Endometrial microvascular endothelial cells (primary cell): ENCODE results near the gene GMPR2. TPM values are rescaled to one million over a fixed set of nuclear protein-coding genes. Genes with fewer than 3 reads are reported as not detected.
"Not testable (repeated sequence)": the region's sequence is repeated elsewhere in the genome, so short reads cannot be mapped to it uniquely, and the experiment has no call there.

ENCODE experiments used
- in situ Hi-C: cut with HindIII; loops from 2 replicates; pipeline ENCODE4 v1.10.0; 2017; ENCODE audit warnings: low sequenced_read_pairs, low pct_unique_long_range_greater_than_20kb; ENCODE audit errors: inconsistent ontology term
- total RNA-seq: library from RNA; depleted of rRNA; stranded (reverse); fragments of >200 nt; gene quantifications from one replicate; pipeline ENCODE4 v1.2.3, GENCODE V29; 2015; ENCODE audit errors: inconsistent ontology term

GMPR2 gene
- total RNA-seq, 1 donor from 2014 or later: 144 TPM

- in situ Hi-C loops: no loop called here
Observed at GRCh38 chr14:24197056-24197450, 35.7 kb upstream of the GMPR2 start.

- in situ Hi-C loops: no loop called here
Observed at GRCh38 chr14:24198814-24199524, 33.8 kb upstream of the GMPR2 start.

GRCh38 chr14:24202538-24202937, 30.2 kb upstream of the GMPR2 start:
- in situ Hi-C loops: loop anchor here (10.0 kb wide), 1 partner anchor 92 kb away; the partner anchor contains the start of genes DHRS1 and NOP9

GRCh38 chr14:24203249-24203886, 29.4 kb upstream of the GMPR2 start:
- in situ Hi-C loops: loop anchor here (10.0 kb wide), 1 partner anchor 91 kb away; the partner anchor contains the start of genes DHRS1 and NOP9

- in situ Hi-C loops: loop anchor here (10.0 kb wide), 1 partner anchor 90 kb away; the partner anchor contains the start of genes DHRS1 and NOP9
Observed at GRCh38 chr14:24204163-24205146, 28.3 kb upstream of the GMPR2 start.

GRCh38 chr14:24206260-24207103, 26.2 kb upstream of the GMPR2 start:
- in situ Hi-C loops: loop anchor here (10.0 kb wide), 1 partner anchor 88 kb away; the partner anchor contains the start of genes DHRS1 and NOP9

GRCh38 chr14:24207104-24207551, 25.6 kb upstream of the GMPR2 start:
- in situ Hi-C loops: loop anchor here (10.0 kb wide), 1 partner anchor 88 kb away; the partner anchor contains the start of genes DHRS1 and NOP9

- in situ Hi-C loops: loop anchor here (10.0 kb wide), 1 partner anchor 87 kb away; the partner anchor contains the start of genes DHRS1 and NOP9
Observed at GRCh38 chr14:24207625-24208024, 25.1 kb upstream of the GMPR2 start.

- in situ Hi-C loops: no loop called here
Observed at GRCh38 chr14:24211311-24211710, 21.4 kb upstream of the GMPR2 start.

GRCh38 chr14:24212924-24213865, 19.5 kb upstream of the GMPR2 start, which contains the start of gene CHMP4A:
Gene CHMP4A (minus strand): TSS chr14:24213488. CDS start chr14:24213439, 49 bp downstream.
- in situ Hi-C loops: no loop called here

GRCh38 chr14:24213866-24214662, 18.7 kb upstream of the GMPR2 start:
- in situ Hi-C loops: no loop called here

- in situ Hi-C loops: no loop called here
Observed at GRCh38 chr14:24215495-24216344, 17.0 kb upstream of the GMPR2 start, which contains the start of gene MDP1. Gene MDP1 (minus strand): TSS chr14:24216066. CDS start chr14:24215955, 111 bp downstream.

- in situ Hi-C loops: no loop called here
Observed at GRCh38 chr14:24216345-24216699, 16.4 kb upstream of the GMPR2 start.

- in situ Hi-C loops: not testable (repeated sequence)
Observed at GRCh38 chr14:24216876-24217275, 15.9 kb upstream of the GMPR2 start.

- in situ Hi-C loops: no loop called here
Observed at GRCh38 chr14:24219080-24219479, 13.6 kb upstream of the GMPR2 start.
